HFFc6 (cell line): ENCODE data around the gene HHAT. TPM values are rescaled to one million over a fixed set of nuclear protein-coding genes. Genes with fewer than 3 reads are reported as not detected.

Source experiments
- DNase-seq: peaks from one replicate; pipeline ENCODE4 v3.0.0-alpha.2; 2018
- H3K27ac Mint-ChIP-seq: 2 replicates; pipeline ENCODE4 v1.8.0; 2020; ENCODE audit warnings: mild to moderate bottlenecking, mixed read lengths
- H3K27me3 Mint-ChIP-seq: 2 replicates; pipeline ENCODE4 v1.8.0; 2021; ENCODE audit warnings: mild to moderate bottlenecking, moderate library complexity, mixed read lengths; ENCODE audit not compliant: insufficient read depth
- H3K36me3 Mint-ChIP-seq: 2 replicates; pipeline ENCODE4 v1.8.0; 2021; ENCODE audit warnings: low read depth, mixed read lengths
- H3K4me1 Mint-ChIP-seq: 2 replicates; pipeline ENCODE4 v1.8.0; 2020; ENCODE audit warnings: low read depth, mixed read lengths
- H3K4me3 Mint-ChIP-seq: 2 replicates; pipeline ENCODE4 v1.8.0; 2020; ENCODE audit warnings: mild to moderate bottlenecking, moderate library complexity, mixed read lengths
- H3K9me3 Mint-ChIP-seq: 2 replicates; pipeline ENCODE4 v1.8.0; 2020; ENCODE audit warnings: mild to moderate bottlenecking, mixed read lengths
- CTCF ChIP-seq: fragments of 200-600 bp; sonication (generic); IDR thresholded peaks from 2 replicates; pipeline ENCODE4 v1.5.0; 2021; ENCODE audit warnings: antibody characterized with exemption, mild to moderate bottlenecking
- total RNA-seq, 6 experiments: library from RNA; stranded (reverse); fragmentation: NEBNext Ultra II Directional; extraction: Animal tissue kit (Norgen Biotek cat#: 25700); gene quantifications; 2 replicates in 1 of 6; 3 replicates in 5 of 6; pipeline ENCODE4 v1.2.3, GENCODE V29; 2021

The HHAT gene
- total RNA-seq, 6 experiments from 2014 or later = 2.8 to 3.9 (median 3.2) TPM

GRCh38 chr1:210385228-210385627 lies 56.5 kb downstream of the HHAT start:
- Mint-ChIP-seq H3K36me3 (no peaks in the 10 kb centered on the region), H3K9me3 (no peaks in the 10 kb centered on the region), H3K27ac (no peak overlapping the region), H3K4me3 (no peak overlapping the region), H3K27me3 (no peaks in the 10 kb centered on the region), H3K4me1 (peaks cover 20% of the 10 kb centered on the region)
- DNase-seq = no peak
- TF ChIP-seq CTCF = no peak

- no peaks in the 10 kb centered on the region for H3K9me3 Mint-ChIP-seq
- H3K27ac Mint-ChIP-seq = peak overlapping the region; percentile 70
- peaks cover 2% of the 10 kb centered on the region; the same call in 1 of the 2 replicates for H3K27me3 Mint-ChIP-seq
- H3K4me1 Mint-ChIP-seq = peaks cover 62% of the 10 kb centered on the region
- peak overlapping the region; percentile 56 for H3K4me3 Mint-ChIP-seq
- no peak for DNase-seq
- 0 out of 2 replicates have a peak, but pooled peaks cover 4% of the 10 kb centered on the region for H3K36me3 Mint-ChIP-seq
- no peak for TF ChIP-seq CTCF
Measured at GRCh38 chr1:210394281-210394821, 65.6 kb downstream of the HHAT start.

- Mint-ChIP-seq H3K27me3 (peaks cover 4% of the 10 kb centered on the region; the same call in 1 of the 2 replicates), H3K36me3 (0 out of 2 replicates have a peak, but pooled peaks cover 4% of the 10 kb centered on the region), H3K4me3 (no peak overlapping the region), H3K9me3 (no peaks in the 10 kb centered on the region), H3K4me1 (peaks cover 67% of the 10 kb centered on the region), H3K27ac (no peak overlapping the region)
- no peak for TF ChIP-seq CTCF
- DNase-seq = no peak
Measured at GRCh38 chr1:210396541-210396940, 67.8 kb downstream of the HHAT start.

- Mint-ChIP-seq H3K4me3 (no peak overlapping the region), H3K4me1 (peaks cover 66% of the 10 kb centered on the region), H3K27ac (no peak overlapping the region), H3K36me3 (0 out of 2 replicates have a peak, but pooled peaks cover 4% of the 10 kb centered on the region), H3K27me3 (peaks cover 1% of the 10 kb centered on the region; the same call in 1 of the 2 replicates), H3K9me3 (no peaks in the 10 kb centered on the region)
- no peak for TF ChIP-seq CTCF
- DNase-seq = no peak
Measured at GRCh38 chr1:210397252-210397651, 68.5 kb downstream of the HHAT start.

- no peak for TF ChIP-seq CTCF
- Mint-ChIP-seq H3K27me3 (peaks cover 1% of the 10 kb centered on the region; the same call in 1 of the 2 replicates), H3K4me3 (no peak overlapping the region), H3K9me3 (no peaks in the 10 kb centered on the region), H3K4me1 (peaks cover 66% of the 10 kb centered on the region), H3K36me3 (0 out of 2 replicates have a peak, but pooled peaks cover 4% of the 10 kb centered on the region), H3K27ac (no peak overlapping the region)
- DNase-seq = no peak
Measured at GRCh38 chr1:210397681-210398080, 69.0 kb downstream of the HHAT start.
